Measurements from ENCODE around the gene CORT. TPM values are rescaled to one million over a fixed set of nuclear protein-coding genes. Genes with fewer than 3 reads are reported as not detected.

Gene CORT
- total and polyA plus RNA-seq, 12 donors = 0.13 to 0.66 (median 0.36) TPM; not detected in 7

DNA sequence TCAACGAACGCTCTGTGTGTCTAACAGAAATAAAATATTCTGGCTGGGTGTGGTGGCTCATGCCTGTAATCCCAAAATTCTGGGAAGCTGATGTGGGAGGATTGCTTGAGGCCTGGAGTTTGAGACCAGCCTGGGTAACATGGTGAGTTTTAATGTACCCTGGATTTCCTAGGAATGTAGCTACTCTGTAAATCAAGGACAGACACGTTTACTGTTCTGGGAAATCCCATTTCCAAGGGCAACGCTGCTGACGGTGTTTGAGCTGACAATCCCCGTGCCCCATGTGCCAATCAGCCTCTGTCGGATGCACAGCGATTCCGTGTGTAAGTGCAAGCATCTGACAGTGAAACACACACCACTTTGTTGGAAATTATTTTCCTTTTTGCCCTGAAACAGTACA lies 8.0 kb downstream of the CORT start:
- intact Hi-C loops (cut with DNase I) = no loop called here
- 64 to 67% methylated on average over 9 of the region's 9 CpGs for WGBS, 2 donors
- H3K4me3 ChIP-seq = peak overlapping the region in 1 of 10 donors; percentile 2
- peaks cover 0 to 48% (median 16%) of the 10 kb centered on the region in 9 donors for H3K36me3 ChIP-seq
- no peak for ATAC-seq
- peaks cover 0 to 6% (median 0%) of the 10 kb centered on the region in 11 donors for H3K9me3 ChIP-seq
- H3K27ac ChIP-seq = peak overlapping the region in 5 of 10 donors; percentile 3 to 54 (median 47)
- DNase-seq = no peak
- peaks cover 0 to 23% (median 4%) of the 10 kb centered on the region in 9 donors for H3K4me1 ChIP-seq
- TF ChIP-seq CTCF (IDR thresholded peaks at IDR 0.05) = no peak
- H3K27me3 ChIP-seq = no peaks in the 10 kb centered on the region

GRCh38 chr1:10459184-10459583 lies 9.4 kb downstream of the CORT start:
- Histone ChIP-seq H3K27me3 (no peaks in the 10 kb centered on the region), H3K36me3 (peaks cover 0 to 61% (median 25%) of the 10 kb centered on the region in 9 donors), H3K27ac (no peak overlapping the region), H3K9me3 (peaks cover 0 to 6% (median 0%) of the 10 kb centered on the region in 11 donors), H3K4me1 (peaks cover 0 to 23% (median 4%) of the 10 kb centered on the region in 9 donors), H3K4me3 (no peak overlapping the region)
- TF ChIP-seq CTCF (IDR thresholded peaks at IDR 0.05) = no peak
- intact Hi-C loops (cut with DNase I) = no loop called here
- DNase-seq (no peak), ATAC-seq (no peak)
- WGBS, 2 donors = 54 to 69% methylated on average over 3 of the region's 3 CpGs

DNA sequence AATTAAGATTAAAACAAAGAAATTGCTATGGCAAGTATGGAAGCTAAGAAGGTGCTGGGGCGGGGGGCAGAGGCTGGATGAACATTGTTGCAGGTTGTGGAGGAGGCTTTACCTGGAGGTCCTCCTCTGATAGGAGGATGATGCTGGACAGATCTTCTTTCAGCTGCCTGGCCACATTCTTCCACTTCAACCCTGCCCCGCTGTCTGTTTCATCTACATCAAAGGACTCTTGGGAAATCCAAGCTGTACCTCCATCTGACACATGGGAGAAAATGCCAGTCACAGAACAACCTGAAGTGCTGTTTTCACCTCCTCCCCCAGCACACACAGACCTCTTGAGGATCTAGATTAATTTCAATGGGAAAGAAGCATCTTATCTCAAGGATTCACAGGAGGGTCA lies 17.2 kb downstream of the CORT start:
- no peaks in the 10 kb centered on the region for H3K9me3 ChIP-seq
- ATAC-seq = no peak
- no peak for TF ChIP-seq CTCF (IDR thresholded peaks at IDR 0.05)
- no peak overlapping the region for H3K4me3 ChIP-seq
- H3K36me3 ChIP-seq = peaks cover 0 to 75% (median 44%) of the 10 kb centered on the region in 9 donors
- H3K4me1 ChIP-seq = peaks cover 4 to 13% (median 11%) of the 10 kb centered on the region in 9 donors
- intact Hi-C loops (cut with DNase I) = no loop called here
- no peaks in the 10 kb centered on the region for H3K27me3 ChIP-seq
- WGBS, 2 donors = 96 to 98% methylated on average over 2 of the region's 2 CpGs
- no peak overlapping the region for H3K27ac ChIP-seq
- no peak for DNase-seq

DNA sequence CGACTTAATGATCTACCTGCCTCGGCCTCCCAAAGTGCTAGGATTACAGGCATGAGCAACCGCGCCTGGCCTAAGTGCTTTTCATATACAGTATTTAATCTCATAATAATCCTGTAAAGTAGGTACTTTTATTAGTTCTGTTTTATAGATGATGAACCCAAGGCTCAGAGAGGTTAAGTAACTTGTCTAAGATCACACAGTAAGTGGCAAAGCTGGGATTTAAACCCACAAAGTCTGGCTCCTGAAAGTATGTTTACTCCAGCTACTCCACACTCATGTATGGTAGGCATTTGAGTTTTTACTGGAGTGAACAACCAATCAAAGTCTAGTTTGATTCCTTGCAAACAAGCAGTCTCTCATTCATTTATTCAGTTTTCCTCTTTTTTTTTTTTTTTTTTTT lies 20.2 kb downstream of the CORT start:
- no peak for TF ChIP-seq CTCF (IDR thresholded peaks at IDR 0.05)
- Histone ChIP-seq H3K4me1 (peaks cover 4 to 30% (median 15%) of the 10 kb centered on the region in 9 donors), H3K9me3 (no peaks in the 10 kb centered on the region), H3K27ac (no peak overlapping the region), H3K27me3 (no peaks in the 10 kb centered on the region), H3K4me3 (no peak overlapping the region), H3K36me3 (peaks cover 0 to 45% (median 22%) of the 10 kb centered on the region in 9 donors)
- no peak for ATAC-seq
- intact Hi-C loops (cut with DNase I) = loop anchor here in 2 of 10 donors (5.0 to 10.0 kb wide), 2 partner anchors 38 to 95 kb away; partner anchors contain the start of gene CENPS (in 1 of the 2)
- WGBS, 2 donors = 94 to 96% methylated on average over 4 of the region's 4 CpGs
- no peak for DNase-seq
